Adipose tissue (tissue), 3 donors: ENCODE measurements around the gene GLDN. TPM values are rescaled to one million over a fixed set of nuclear protein-coding genes. Genes with fewer than 3 reads are reported as not detected.

Experiments used
- H3K27ac ChIP-seq: one replicate; pipeline ENCODE4 v1.5.1; 2013; ENCODE audit warnings: low read depth, low read length
- WGBS, 3 donors: extraction: QIAGEN DNeasy Blood & Tissue Kit; methylation state at CpG; one replicate each; pipeline ENCODE4 v1.1.7; 2013; 5-methylcytosine and 5-hydroxymethylcytosine counted together
- polyA plus RNA-seq, 3 donors: library from polyadenylated mRNA; stranded (reverse); fragments of 200-250 nt; gene quantifications; one replicate each; pipeline ENCODE4 v1.2.3, GENCODE V29; 2013
- donor health status: healthy with polysubstance abuse.
- donor health status: Bipolar disorder and iron deficiency.
- donor health status: healthy.

GLDN gene
- polyA plus RNA-seq, 3 donors = 0.54 to 6.6 (median 2.5) TPM

DNA sequence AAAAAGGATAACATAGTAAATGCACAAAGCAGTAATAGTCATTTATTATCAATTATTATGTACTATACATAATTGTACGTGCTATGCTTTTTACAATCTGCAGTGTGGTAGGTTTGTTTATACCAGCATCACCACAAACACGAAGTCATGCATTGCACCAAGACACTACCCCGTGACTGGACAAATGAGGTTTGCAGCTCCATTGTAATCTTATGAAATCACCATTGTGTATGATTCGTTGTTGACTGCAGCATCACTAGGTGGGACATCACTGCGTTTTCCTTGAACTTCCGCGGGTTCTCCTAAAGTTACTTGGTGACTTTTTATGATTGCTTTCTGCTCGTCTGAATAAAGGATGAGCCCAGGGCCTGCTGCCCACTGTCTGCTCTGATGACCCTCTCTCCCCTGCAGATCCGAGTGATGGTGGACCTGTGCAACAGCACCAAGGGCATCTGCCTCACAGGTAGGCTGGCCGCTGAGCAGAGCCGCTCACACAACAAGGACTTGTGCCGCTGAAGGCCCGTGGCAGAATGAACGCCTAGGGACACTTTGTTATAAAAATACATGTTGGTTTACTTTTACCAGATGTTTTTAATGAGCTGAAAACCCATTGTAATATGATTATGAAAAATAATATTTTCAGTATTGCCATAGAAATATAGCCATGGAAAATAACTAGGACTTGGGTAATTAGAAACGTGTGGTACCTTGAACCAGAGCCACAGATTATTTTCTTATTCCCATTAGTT lies 35.8 kb downstream of the GLDN start:
- WGBS, 3 donors = 83 to 93% (median 86%) methylated on average over 15 of the region's 15 CpGs
- H3K27ac ChIP-seq = no peak overlapping the region

- WGBS, 3 donors = 84 to 93% (median 93%) methylated on average over 4 of the region's 4 CpGs
- no peak overlapping the region for H3K27ac ChIP-seq
These were observed 37.0 kb downstream of the GLDN start for GRCh38 chr15:51378406-51378805.

DNA sequence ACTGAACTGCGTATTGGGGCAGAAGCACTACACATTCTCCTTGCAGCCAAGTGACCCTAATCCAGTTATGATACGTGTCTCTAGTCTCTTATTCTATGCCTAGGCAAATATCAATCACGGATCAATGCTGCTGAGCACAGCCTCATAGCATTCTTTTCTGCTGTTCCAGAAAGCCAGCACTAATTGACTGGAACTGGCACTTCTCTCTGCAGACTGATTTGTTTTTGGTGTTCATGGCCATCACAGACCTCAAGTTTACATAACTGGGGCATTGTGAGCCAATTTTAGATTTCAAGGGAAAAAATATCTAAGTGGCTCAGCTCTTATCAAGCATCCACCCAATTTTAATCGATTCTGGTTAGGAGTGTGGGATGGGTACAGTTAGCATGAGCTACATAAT lies 37.9 kb downstream of the GLDN start:
- 48 to 76% (median 71%) methylated on average over 4 of the region's 4 CpGs for WGBS, 3 donors
- no peak overlapping the region for H3K27ac ChIP-seq

DNA sequence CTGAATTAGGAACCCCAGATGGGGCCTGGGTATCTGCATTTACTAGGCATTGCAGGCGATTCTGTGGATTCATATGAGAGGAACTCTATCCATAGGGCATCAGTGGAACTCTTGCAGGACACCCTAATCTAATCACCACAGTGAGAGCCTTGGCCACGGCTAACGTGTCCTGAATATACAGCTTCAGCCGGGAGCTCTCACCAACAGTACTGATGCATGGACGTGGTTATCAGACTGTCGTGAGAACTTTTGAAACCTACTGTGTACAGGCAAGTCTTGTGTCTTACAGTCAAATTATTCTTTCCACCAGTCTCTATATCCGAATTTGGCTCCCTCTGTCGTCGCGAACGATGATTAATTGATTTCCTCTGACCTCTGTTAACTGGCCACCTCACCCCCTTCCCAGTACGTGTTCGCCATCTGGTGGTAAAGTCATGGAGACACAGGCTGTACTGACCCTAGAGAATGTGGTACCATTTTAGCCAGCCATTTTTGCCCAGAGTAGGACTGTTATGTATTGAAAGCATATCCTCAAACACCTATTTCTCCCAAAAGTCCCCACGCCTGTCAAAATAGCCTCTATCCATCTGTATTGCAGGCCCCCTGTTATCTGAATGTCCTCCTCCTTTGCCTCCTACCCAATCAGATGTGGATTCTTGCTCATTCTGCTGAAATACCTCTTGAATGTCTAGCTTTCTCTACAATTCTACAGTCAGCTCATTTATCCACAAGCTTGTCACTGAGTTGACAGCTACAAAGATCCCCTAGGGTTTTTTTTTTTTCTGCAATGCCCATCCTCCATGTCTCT lies 39.7 kb downstream of the GLDN start:
- 24 to 30% (median 26%) methylated on average over 14 of the region's 14 CpGs for WGBS, 3 donors
- no peak overlapping the region for H3K27ac ChIP-seq

GRCh38 chr15:51382787-51383186 lies 41.3 kb downstream of the GLDN start:
- 16 to 23% (median 22%) methylated on average over 4 of the region's 4 CpGs for whole genome bisulfite sequencing, 3 donors
- no peak overlapping the region for H3K27ac ChIP-seq

DNA sequence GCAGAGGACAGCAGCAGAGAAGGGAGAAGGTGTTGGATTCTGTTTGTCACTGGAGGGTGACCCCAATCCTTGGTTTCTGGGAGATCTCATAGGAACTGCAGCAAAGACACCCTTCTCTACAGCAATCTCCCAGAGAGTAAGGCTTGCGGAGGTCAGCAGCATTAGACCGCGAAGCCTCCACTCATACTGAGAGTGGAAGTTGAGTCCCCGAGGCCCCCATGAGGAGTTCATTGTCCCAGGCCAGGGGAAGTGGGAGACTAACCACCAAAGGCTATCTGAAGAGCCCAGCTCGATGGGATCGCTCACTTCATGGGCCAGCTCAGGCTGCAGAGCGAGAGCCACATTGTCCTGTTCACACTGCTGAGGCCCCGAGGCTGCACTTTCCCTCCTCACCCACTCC lies 44.6 kb downstream of the GLDN start:
- no peak overlapping the region for H3K27ac ChIP-seq

GRCh38 chr15:51386486-51386885 lies 45.0 kb downstream of the GLDN start:
- 91 to 93% (median 92%) methylated on average over 12 of the region's 12 CpGs for WGBS, 3 donors
- no peak overlapping the region for H3K27ac ChIP-seq

More for the DNA sequence above, 44.6 kb downstream of the GLDN start:
- WGBS, 3 donors = 79 to 87% (median 84%) methylated on average over 8 of the region's 8 CpGs

DNA sequence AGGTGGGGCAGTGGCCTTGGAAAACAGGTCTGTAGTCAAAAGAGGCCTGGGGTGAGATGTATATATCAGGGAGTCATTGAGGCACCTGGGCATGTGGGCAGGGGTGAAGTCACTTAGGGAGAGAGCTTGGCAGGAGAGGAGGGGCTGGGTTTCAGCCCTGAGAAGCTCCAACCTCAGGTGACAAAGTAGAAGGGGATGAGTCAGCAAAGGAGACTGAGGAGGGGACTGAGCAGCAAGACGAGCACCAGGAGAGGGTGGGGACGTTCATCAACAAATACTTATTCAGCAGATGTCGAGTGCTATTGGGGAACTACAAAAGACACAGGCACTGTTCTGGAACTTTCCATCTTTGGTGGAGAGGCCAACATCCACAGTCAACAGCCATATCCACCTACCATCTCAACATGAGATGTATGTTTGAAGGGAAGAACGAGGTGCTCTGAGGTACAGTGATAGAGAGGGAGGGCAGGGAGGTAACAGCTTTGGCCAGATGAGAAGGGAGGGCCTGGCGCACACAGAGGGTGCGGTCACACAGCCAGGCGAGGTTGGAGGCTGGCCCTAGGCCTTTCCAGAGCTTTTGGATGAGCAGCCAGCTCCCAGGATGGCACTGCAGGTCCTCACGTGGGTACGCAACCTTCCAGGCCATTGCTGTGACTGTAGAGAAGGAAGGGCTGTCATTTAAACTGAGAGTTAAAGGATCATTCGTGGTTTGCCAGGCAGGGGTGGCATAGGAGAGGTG lies 45.7 kb downstream of the GLDN start:
- WGBS, 3 donors = 83 to 85% (median 84%) methylated on average over 10 of the region's 10 CpGs
- H3K27ac ChIP-seq = no peak overlapping the region

- WGBS, 3 donors = 92 to 97% (median 97%) methylated on average over 3 of the region's 3 CpGs
- no peak overlapping the region for H3K27ac ChIP-seq
These were observed 46.2 kb downstream of the GLDN start for GRCh38 chr15:51387699-51388041.

DNA sequence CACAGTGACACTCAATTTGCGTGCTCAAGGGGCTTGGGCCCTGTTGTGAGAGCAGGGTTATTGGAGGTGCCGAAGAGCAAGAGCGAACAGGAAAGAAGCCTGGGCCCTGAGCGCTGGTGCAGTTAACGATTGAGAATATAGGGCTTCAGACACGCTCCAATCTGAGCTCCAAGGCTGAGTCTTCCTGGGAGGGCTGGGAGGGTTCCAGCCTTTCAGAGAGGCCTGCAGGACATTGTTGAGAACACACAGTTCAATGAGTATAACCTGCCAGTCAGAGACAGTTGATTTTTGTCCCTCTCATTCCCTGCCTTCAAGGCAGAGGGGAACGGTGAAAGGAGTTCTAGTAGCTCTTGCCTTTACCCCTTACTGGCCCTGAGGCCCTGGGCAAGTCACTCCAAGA lies 47.3 kb downstream of the GLDN start:
- 95 to 96% (median 96%) methylated on average over 7 of the region's 7 CpGs for WGBS, 3 donors
- no peak overlapping the region for H3K27ac ChIP-seq

GRCh38 chr15:51390241-51390965 lies 48.9 kb downstream of the GLDN start:
- 72 to 76% (median 73%) methylated on average over 7 of the region's 7 CpGs for WGBS, 3 donors

GRCh38 chr15:51390966-51391422 lies 49.5 kb downstream of the GLDN start:
- H3K27ac ChIP-seq = no peak overlapping the region
- 84 to 86% (median 84%) methylated on average over 5 of the region's 5 CpGs for WGBS, 3 donors

More at GRCh38 chr15:51390241-51390965, 48.9 kb downstream of the GLDN start:
- no peak overlapping the region for H3K27ac ChIP-seq

DNA sequence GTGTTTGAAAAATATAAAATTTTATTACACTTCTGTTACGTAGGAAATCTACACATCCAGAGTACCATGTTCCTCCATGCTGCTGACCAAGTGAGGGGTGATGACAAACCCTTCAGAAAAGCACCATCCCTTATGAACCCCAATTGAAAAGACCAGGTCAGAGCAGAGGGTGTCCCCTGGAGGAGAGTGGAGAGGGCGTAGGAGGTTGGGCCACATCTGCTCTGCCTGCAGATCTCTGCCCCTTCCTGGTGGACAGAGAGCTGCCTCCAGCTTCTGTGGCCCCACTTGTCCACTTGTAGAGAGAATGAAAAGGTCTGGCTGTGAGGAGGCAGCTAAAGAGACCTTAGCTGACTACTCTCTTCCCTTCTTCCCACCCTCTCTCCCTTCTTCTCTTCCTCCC lies 55.5 kb downstream of the GLDN start:
- H3K27ac ChIP-seq = no peak overlapping the region
- WGBS, 3 donors = 75 to 89% (median 88%) methylated on average over 2 of the region's 2 CpGs

DNA sequence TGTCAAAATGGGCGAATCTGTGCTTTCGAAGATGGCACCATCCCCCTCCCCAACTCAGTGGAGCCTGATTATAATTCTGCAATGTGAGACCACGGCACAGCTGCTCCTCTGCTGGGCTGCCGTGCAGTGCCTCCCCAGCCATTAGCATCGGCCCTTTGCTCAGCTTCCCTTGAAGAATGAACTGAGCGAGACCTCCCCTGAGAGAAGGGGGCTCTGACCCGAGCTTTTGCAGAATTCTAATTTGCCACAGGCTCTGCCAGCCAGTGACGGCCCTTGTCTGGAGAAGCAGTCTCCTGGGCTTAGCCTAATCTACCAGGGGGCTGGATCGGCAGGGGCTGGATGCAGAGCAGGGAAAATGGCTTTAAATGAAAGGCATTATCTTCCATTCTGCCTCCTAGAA lies 57.2 kb downstream of the GLDN start:
- WGBS, 3 donors = 66 to 69% (median 68%) methylated on average over 9 of the region's 9 CpGs
- H3K27ac ChIP-seq = no peak overlapping the region

- WGBS, 3 donors = 77 to 84% (median 80%) methylated on average over 7 of the region's 7 CpGs
- H3K27ac ChIP-seq = no peak overlapping the region
These were observed 59.8 kb downstream of the GLDN start for GRCh38 chr15:51401051-51401780.

DNA sequence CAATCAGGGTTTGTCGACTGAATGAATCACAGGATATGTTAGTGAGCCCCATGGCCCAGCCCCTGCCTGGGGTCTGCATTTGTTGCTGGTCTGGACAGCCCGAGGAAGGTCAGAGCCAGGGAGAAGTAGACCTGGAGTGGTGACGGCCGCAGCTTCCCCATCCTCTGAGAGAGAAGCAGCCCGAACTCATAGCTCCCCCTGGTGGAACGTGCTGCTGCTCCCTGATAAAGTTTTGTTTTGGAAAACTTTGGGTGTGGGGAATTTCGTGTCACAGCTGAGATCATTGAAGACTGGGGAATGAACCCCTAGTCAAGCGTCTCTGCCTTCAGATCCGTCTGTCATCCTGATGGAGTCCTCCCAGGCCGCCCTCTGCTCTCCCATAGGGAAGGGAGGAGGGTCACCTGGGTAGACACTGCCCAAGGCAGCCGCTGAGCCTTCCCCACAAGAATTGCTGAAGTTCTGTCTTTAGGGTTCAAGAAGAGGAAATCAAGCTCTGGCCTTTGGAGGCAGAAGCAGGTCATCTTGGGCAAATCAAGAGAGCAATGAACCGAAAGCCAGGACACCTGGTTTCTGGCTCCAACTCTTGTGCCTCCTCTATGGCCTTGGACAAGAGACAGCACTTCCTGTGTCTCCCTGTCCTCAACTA lies 60.5 kb downstream of the GLDN start:
- no peak overlapping the region for H3K27ac ChIP-seq

More for the DNA sequence above, 60.5 kb downstream of the GLDN start:
- 39 to 40% (median 40%) methylated on average over 12 of the region's 12 CpGs for WGBS, 3 donors
